ENCODE results near the gene CEBPZ.

DNA sequence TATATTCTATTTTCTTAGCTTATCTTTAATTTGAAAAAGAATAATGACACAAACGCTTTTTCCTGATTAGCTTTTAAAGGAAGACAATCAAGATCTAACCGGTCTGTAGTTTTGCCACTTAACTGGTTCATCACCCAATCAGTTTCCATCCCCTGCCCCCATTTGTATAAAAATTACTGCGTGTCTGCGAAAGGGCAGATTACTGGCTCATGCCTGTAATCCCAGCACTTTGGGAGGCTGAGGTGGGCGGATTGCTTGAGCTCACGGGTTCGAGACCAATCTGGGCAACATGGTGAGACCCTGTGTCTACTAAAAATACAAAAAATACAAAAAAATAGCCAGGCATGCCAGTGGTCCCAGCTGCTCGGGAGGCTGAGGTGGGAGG is 32.7 kb downstream of the CEBPZ start:
- no peak for TF ChIP-seq CTCF (IDR thresholded peaks at IDR 0.05)
- TF ChIP-seq POLR2A (IDR thresholded peaks at IDR 0.05), result no peak
